NCI-H2029 treated with DMSO at 0.1 percent for 48 hours (cell line): ENCODE data around the gene TIMP2.
"Not testable (repeated sequence)": the region's sequence is repeated elsewhere in the genome, so short reads cannot be mapped to it uniquely, and the experiment has no call there.

Experiments used
- DNase-seq: peaks from one replicate; lab custom pipeline; 2025; lab: John Stamatoyannopoulos, UW

The TIMP2 gene, protein sequence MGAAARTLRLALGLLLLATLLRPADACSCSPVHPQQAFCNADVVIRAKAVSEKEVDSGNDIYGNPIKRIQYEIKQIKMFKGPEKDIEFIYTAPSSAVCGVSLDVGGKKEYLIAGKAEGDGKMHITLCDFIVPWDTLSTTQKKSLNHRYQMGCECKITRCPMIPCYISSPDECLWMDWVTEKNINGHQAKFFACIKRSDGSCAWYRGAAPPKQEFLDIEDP

DNA sequence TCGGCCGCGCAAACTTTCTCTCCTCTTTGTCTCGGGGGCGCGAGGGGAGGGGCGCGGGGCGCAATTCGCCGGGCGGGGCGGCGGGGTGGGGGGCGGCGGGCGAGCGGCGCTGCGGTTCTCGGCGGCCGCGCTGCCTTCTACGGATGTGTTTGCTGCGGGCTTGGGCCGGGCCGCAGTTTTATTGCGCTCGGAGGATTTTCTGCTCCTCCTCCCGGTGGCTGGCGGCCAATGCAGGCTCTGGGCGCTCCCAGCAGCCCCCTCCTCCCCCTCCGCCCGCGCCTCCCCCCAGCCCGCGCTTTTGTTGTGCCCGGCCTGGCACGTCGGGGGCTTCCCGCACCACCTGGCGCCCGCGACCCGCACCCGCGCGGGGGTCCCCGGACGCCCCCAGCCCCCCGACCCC lies at the start of gene TIMP2:
TIMP2 (minus strand) TSS at position 154 of the 400 bp plus-strand sequence. CDS start 299 bp downstream, outside the sequence.
- DNase-seq: peak; percentile 20

DNA sequence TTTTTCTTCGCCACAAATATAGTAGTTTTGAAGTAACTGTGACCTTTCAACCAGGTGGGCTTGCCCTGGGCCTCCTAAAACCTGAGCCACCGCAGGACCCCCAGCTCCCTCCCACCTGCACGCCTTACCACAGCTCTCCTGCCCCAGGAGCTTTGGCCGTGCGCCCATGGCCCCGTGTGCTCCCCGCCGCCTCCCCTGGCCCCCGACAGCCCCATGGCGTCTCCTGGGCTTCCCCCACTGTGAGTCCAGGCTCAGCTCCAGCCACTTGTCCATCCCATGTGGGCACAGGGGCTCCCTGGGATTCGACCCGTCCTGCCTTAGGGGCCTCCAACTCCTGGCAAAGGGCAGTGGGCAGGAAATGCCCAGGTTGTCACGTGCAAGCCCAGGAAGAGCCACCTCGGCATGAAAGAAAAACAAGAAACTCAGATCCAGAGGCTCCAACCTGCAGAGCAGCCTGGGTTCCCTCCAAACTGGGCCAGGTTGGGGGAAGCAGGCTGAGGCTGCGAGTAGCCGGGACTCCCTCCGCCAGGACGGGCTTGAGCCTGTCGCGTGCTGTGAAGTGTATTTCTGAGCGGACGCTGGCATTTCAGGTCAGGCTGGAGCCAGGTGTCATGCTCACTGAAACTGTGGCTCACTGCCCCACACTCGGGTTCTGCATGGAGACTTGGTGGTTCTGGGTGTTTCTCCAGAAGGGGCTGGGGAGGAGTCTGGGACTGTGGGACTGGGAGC lies 48.8 kb upstream of the TIMP2 start:
- no peak for DNase-seq

DNA sequence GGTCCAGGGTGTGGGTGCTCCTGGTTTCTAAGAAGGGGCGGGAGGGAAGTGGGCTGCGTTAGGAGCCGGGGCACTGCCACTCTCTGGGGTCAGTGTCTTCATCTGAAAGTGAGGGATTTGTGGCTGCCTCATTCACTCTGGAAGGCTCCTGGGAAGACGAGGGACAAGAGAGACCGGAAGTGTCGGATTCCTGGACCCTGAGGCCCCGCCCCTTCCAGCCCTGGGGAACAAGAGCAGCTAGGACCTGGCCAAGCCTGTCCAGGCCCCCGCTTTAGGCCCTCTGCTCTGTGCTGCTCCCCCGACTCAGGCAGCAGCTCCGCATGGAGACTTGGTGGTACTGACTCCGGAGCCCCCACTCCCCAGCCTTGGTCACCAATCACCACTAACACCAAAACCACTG lies 48.0 kb upstream of the TIMP2 start:
- no peak for DNase-seq

DNA sequence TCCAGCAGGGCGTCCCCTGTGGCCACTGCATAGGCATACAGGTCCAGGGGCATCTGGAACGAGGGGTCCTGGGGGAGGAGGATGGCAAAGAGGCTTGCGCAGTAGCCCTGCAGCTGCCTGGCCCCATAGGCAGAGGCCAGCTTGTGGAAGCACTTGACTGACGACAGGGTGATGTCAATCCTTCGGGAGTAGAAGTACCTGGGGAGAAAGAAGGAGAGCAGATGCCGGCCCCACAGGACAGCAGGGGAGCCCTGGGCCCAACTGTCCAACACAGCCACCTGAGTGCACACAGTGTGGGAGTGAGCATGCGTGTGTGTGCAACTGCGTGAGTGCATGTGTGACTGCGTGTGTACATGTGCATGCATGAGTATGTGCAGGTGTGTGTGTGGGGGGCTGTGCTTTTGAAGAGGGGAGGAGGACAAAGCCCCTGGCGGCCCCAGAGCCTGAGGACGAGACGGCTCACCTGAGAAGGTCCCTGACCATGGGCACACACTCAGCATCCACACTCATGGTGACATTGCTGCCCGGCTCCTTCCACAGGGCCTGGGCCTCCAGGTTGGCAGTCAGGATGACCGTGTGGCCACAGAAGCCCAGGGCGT lies 47.4 kb upstream of the TIMP2 start:
- DNase-seq: no peak

DNA sequence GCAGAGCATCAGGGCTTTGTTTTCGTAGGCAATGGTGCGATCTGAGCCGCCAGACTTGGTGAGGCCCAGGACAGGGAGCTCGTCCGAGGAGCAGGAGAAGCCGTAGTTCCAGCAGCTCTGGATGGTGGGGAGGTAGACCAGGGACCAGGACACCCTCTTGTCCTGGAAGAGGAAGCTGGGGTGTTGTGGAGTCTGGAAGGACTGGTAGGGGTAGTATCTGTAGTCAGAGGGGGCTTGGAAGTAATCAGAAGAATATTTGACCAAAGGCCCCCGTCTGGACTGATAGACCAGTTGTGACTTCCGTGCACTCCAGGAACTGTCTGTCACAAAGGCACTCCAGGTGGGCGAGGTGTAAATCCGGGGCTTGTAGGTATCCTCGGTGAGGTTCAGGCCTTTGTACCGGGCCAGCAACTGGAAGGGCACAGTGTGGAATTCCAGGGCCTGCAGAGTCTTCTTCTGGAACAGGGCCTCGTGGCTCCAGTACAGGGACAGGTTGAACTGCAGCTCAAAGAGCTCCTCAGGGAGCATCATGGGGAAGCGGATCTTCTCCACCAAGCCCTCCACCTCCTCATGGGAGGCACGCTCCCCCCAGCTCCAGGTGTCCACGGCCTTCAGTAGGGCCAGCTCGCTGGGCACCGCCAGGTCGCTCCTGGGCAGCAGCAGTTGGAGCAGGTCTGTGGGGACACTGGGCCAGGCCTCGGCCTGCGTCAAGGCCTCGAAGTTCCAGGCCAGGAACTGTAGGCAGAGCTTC lies 46.7 kb upstream of the TIMP2 start:
- no peak for DNase-seq

DNA sequence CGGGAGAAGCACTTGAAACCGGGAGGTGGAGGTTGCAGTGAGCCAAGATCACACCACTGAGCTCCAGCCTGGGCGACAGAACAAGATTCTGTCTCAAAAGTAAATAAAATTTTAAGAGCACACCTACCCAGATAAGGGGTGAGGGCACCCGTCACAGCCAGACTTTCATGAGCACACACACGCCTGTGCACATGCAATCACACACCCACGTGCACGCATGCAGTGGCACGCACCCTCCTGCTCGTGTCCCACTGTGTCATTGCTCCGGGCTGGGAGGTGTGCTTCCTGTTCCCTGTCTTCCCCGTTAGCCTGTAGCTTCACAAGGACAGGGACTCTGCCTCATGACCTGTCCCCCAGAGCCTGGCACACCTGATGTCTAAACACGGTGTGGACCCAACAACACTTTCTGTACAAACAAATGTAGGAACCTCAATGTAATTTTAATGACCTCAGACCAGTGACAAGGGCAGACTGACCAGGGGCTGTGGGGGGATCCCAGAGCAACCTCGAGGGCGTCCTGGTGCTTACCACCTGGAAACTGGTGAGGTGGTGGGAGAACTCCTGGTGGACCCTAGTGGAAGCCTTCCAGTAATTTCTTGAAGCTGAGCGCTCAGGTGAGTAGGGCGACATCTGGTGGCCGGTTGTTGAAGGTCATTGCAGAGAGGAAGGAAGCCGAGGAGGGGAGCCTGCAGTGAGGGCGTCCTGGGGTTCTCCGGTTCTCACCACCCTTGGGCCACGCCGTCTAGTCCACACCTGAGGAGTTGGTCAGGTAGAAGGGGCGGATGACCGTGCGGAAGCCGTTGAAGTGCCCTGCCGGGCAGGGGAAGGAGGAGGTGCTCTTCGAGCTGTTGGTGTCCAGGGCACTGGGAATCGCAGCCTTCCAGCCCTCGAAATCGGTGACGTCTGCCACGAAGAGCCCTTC lies 45.9 kb upstream of the TIMP2 start:
- DNase-seq: no peak

DNA sequence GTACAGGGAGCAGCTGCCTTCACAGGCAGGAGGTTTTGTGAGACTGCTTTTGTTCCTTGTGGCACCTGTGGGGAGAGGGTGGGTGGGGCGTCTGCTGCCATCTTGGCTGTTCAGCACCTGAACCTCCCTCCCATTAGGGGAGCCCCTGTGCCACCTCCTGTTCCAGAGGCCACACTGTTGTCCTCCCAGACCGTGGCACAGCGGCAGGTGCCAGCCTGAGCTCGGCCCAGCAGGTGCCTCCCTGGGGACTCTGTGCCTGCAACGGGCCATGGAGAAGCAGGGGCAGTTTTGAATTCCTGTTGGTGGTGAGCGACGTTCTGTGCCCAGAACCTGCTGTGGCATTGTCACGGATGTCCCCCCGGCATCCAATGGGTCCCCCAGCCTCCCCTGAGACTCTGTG lies 44.7 kb upstream of the TIMP2 start:
- DNase-seq: no peak

DNA sequence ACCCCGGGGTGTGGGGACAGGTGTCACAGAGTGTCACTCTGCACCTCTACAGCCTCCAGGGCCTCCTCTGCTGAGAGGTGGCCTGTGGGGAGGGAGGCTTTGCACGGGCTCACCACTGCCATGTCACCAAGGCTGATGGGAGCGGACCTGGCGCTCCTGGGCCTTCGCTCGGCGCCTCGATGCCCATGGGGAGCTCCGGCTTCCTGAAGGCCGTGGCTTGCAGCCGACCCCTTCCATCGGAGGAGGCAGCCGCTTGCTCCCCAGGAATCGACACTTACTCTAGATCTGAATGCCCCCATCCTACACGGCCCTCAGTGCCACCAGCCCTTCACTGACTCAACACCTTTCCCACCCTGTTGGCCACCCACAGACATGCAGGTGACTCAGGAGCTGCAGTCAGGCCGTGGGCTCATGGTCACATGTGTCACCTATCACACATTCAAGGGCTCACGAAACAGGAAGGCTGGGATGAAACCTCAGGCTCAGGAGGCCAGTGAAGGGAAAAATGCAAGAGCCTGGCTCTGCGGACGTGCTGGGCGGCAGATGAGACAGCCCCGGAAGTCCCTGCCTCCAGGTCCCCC lies 42.7 kb upstream of the TIMP2 start:
- DNase-seq: no peak

DNA sequence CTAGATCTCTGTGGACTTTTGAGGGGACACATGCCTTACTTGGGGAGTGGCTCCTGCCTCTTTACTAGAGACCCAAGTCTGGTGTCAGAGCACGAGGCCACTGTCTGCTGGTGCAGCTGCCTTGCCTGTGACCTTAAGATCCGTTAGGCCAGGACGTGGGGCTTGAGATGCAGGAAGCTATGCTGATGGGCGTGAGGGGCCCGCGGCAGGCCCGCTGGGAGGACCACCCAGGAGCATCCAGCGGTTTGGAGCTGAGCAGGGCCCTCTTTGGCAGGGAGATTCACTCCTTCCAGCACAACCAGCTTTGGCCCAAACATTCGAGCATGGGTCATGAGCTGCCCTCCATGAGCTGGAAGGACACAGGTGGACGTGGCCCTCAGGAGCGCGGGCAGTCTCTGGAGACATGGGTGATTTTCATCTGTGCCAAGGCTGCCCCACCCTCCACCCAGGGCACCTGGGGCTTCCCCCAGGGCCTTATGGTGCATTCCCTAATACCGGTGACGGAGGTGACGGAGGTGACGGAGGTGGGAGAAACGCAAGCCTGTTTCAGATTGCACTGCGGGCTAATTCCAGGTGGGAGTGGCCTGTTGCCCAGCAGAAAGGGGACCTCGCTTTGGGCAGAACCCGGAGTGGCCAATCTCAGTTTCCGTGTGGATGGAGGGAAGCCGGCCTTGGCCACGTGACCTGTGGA lies 41.9 kb upstream of the TIMP2 start:
- no peak for DNase-seq

DNA sequence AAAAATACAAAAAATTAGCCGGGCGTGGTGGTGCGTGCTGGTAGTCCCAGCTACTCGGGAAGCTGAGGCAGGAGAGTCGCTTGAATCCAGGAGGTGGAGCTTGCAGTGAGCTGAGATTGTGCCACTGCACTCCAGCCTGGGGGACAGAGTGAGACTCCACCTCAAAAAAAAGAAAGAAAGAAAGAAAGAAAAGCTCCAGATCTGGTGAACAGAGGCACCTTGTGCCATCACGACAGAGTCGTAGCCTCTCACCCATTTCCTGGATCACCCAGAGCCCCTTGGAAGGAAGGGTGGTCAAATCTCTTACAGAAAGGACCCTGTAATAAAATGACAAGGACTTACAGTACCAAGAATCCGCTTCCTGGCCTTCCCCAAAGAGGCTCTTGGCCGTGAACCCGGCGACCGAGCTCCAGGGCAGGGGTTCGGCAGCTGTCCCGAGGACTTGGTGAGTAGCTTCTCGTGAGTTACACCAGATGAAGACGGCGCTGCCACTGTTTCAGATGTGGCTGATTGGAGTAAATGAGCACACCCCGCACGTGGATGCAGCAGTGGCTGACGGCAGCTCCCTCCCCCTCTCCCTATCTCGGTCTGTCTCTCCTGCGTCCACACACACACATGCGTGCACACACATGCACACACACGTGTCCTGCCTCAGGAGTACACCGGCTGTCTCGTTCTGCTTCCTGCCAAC lies 41.1 kb upstream of the TIMP2 start:
- DNase-seq: no peak

DNA sequence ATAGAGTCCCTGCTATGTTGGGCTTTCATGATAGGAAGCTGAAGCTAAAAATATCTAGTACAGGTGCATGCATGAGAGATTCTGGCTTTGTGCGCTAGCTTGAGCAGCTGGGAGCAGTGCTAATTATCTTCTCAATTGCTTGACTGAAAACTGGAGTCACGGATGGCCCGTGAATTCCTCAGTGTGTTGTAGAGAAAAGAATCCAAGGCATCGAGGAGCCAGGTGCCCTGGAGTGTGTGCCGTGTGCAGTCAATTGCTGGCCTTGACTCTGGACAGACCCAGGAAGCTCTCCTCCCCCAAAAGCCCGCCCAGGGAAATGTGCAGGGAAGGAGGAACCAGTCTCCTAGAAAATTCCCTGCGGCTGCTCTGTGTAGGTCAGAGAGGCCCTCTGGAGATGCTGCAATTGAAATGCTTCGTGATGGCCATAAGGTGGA lies 40.3 kb upstream of the TIMP2 start:
- DNase-seq: no peak

DNA sequence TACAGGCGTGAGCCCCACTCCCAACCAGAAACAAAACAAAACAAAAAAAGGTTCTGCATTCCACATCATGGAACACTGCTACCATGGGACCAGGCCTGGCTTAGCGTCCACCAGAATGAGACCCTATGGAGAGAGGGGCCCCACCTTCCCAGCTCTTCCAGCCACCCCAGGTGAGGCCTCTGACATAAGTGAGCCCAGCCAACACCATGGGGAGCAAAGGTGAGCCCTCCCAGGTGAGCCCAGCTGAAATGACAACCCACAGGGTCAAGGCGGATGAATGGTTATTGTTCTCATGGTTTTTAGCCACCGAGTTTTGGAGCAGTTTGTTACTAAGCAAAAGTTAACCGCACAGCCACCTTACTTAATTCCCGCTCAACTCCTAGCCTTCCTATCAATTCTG lies 38.2 kb upstream of the TIMP2 start:
- DNase-seq: no peak

DNA sequence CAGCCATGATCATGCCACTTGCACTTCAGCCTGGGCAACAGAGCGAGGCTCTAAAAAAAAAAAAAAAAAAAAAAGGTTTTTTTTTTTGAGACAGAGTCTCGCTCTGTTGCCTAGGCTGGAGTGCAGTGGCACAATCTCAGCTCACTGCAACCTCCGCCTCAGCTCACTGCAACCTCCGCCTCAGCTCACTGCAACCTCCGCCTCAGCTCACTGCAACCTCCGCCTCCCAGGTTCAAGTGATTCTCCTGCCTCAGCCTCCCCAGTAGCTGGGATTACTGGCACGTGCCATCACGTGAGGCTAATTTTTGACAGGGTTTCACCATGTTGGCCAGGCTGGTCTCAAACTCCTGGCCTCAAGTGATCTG lies 37.8 kb upstream of the TIMP2 start:
- DNase-seq: not testable (repeated sequence)

DNA sequence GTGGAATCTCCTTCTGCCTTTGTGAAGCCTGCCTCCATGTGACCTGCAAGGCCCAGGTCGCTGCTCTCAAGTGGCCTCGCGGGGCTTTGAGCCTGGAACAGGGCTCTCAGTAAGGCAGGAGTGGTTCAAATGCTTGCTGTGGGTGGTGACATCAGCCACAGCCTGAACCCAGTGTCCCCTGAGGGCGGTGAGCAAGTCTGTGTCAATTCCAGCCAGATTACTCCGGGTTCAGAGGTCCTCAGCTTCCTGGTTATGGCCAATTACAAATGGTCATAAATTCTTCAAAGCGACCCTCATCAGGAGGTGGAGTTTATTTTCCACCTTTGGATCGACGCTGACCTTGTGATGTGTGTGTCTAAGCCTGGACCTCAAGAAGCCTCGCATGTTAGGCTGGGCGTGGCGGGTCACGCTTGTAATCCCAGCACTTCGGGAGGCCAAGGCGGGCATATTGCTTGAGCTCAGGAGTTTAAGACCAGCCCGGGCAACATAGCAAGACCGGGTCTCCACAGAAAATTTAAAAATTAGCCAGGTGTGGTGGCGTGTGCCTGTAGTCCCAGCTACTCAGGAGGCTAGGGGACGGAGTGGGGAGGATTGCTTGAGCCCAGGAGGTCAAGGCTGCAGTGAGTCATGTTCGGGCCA lies 37.3 kb upstream of the TIMP2 start:
- DNase-seq: no peak

DNA sequence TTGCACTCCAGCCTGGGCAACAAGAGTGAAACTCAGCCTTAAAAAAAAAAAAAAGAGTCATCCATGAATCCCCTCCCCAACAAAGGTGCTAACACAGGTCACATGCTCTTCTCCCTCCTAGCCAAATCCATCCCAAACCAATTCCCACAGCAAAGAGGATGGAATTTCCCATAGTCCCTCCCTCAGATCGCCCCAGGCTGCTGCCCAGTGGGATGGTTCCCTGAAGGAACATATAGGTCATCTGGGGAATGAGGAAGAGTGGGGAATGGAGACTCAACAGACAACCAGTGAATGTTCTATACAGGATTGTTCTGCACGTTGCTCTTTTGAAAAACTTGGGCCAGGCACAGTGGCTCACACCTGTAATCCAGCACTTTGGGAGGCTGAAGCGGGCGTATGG lies 36.4 kb upstream of the TIMP2 start:
- no peak for DNase-seq

DNA sequence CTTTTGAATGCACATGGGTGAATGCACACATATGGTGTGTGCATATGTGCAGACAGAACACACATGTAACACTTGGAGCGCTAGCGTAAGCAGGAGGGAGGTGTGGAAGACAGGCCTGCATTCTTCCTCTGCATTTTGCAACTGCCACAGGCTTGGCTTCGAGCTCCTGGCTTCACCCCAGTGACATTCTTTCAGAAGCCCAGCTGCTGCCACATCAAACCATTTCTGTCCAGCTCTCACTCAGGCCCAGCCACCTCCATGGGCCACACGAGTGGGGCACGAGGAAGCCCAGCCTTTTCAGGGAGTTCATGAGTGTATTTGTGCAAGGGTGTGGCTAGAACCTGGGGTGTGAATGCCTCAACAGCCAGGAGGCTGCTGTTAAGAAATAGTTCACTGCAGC lies 35.7 kb upstream of the TIMP2 start:
- no peak for DNase-seq

DNA sequence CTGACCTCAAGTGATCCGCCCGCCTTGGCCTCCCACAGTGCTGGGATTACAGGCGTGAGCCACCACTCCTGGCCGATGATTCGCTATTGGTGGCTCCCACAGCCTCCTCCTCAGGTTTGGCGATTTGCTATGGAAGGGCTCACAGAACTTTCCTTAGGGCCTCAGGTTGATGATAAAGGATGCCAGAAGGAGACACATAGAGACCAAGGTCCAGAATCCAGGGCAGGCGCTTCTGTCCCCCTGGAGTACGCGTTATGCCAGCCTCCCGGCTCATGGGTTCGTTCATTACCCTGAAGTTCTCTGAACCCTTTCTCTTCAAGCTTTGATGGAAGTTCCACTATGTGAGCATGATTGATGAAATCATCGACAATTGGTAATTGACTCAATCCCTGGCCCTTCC lies 34.6 kb upstream of the TIMP2 start:
- no peak for DNase-seq

DNA sequence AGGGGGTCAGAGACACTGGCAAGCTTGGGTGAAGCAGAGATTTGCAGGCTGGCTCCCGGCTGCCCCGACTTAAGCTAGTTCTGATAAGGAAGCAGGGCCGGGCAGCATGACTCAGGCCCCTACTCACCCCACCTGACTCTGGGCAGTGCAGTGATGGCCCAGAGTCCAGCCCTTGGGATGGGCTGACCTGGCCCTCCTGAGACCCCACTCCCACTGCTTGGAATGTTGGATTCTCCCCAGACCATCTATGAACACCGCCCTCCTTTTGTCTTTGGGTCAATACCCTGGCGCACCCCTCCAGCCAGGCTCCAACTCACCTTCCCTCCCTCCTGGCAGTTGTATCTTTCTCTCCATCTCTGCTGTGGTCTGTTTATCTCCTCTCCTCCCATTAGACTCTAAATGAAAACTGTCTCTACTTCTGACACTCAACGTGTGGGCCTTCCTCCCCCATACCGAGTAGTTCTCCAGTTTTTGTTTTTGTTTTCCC lies 33.5 kb upstream of the TIMP2 start:
- DNase-seq: no peak

DNA sequence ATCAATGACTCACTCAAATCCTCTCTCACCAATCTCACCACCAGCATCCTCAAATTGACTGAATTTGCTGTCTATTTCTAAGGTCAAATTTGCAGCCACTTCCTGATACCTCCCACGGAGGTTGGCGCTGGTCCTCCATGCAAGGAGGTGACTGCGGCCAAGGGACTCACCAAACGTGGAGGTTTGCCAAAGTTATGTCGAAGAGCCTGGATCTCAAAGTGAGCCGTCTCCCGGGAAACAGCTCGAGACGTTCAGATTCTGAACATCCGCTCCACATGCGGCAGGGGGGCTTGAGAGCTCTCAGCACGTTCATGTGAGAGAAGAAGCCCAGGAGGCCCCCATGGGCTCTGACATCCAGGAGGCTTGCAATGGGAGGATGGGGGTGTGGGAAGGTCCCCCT lies 31.9 kb upstream of the TIMP2 start:
- no peak for DNase-seq
